ENCODE results near the gene WNK2. TPM values are rescaled to one million over a fixed set of nuclear protein-coding genes. Genes with fewer than 3 reads are reported as not detected.
"Not testable (repeated sequence)": the region's sequence is repeated elsewhere in the genome, so short reads cannot be mapped to it uniquely, and the experiment has no call there.

The WNK2 gene
- total RNA-seq, 1 experiment from 2014 or later, result 8.9 TPM

- DNase-seq (ENCODE audit: low spot score), result no peak
- in situ Hi-C loops (cut with HindIII; ENCODE audit: low sequenced_read_pairs), result no loop called here
Measured at GRCh38 chr9:93332317-93332716, 148.4 kb downstream of the WNK2 start.

DNA sequence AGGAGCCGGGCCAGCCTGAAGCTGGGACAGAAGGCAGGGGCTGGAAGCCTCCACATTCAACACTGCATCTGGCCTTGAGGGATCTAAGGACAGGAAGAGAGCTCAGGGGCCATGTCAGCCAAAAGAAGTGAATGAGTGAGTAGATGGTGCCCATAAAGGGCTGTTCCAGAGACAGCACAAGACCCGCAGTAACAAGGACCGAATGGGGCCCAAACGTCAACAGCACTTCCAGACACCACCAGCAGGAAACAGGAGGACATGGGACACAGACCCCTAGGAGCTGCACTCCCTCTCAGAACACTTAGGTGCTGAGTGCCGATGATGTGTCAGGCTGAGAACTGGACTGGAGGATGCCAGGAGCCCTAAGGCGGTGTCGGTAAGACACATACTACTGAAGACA, 152.8 kb downstream of the WNK2 start:
- DNase-seq (ENCODE audit: low spot score), result no peak
- in situ Hi-C loops (cut with HindIII; ENCODE audit: low sequenced_read_pairs), result no loop called here

DNA sequence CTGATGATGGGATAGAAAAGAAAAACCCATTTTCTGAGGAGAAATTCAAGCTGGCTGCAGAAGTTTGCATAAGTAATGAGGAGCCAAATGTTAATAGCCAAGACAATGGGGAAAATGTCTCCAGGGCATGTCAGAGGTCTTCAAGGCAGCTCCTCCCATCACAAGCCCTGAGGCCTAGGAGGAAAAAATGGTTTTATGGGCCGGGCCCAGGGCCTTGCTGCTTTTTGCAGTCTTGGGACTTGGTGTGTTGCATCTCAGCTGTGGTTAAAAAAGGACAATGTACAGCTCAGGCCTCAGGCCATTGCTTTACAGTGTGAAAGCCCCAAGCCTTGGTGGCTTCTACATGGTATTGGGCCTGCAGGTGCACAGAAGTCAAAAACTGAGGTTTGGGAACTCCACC, 154.3 kb downstream of the WNK2 start:
- in situ Hi-C loops (cut with HindIII; ENCODE audit: low sequenced_read_pairs), result not testable (repeated sequence)

DNA sequence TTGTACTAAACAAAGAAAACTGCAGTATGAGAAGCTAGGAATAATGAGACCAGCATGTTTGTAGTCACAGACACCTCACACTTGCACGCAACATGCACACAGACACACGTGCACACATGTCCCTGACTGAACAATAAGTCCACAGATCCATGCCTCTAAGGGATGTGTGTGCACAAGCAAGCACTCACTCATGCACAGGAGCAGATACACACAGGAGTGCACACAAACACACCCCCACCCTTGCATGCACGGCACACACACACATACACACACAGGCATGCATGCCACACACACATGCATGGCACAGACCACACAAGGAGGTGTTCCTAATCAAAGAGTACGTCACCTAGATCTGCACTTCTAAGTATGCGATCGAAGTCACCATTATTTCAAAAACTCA, 156.2 kb downstream of the WNK2 start:
- in situ Hi-C loops (cut with HindIII; ENCODE audit: low sequenced_read_pairs), result no loop called here
- DNase-seq (ENCODE audit: low spot score), result no peak

More for the DNA sequence above, 154.3 kb downstream of the WNK2 start:
- DNase-seq (ENCODE audit: low spot score), result not testable (repeated sequence)

DNA sequence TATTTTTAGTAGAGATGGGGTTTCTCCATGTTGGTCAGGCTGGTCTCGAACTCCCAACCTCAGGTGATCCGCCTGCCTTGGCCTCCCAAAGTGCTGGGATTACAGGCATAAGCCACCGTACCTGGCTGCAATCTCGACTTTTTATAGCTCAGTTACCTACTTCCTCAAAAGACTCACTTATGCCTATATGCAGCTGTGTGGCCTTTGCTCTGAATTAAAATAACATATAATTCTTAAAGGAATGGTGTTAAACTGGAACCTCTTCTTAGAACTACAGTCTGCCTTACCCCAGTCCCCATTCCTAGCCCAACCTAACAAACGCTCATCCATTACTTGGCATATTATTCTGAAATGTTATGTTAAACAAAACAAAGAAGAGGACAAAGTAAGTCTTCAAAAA, 157.9 kb downstream of the WNK2 start:
- in situ Hi-C loops (cut with HindIII; ENCODE audit: low sequenced_read_pairs); DNase-seq (ENCODE audit: low spot score): not testable (repeated sequence)

DNA sequence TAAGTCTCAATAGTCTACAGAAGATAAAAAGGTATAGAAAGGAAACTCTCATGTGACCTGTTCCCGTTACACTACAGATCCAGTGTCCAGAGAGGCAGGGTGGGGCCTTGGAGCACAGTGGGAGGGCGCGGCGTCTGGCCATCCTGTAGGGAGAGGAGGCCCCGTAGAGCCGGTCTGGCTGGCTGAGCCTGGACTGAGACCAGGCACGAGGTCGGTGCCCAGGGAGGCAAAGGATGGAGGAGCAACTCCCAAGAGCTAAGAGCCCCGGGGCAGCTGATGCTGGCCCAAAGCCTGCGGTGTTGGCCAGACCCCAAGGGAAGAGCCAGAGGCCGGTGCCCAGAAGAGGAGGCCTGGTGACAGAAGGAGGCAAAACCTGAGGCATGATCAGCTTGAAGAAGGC, 158.5 kb downstream of the WNK2 start:
- DNase-seq (ENCODE audit: low spot score); in situ Hi-C loops (cut with HindIII; ENCODE audit: low sequenced_read_pairs): not testable (repeated sequence)

- DNase-seq (ENCODE audit: low spot score), result no peak
- in situ Hi-C loops (cut with HindIII; ENCODE audit: low sequenced_read_pairs), result no loop called here
Measured at GRCh38 chr9:93343663-93344062, 159.7 kb downstream of the WNK2 start.

DNA sequence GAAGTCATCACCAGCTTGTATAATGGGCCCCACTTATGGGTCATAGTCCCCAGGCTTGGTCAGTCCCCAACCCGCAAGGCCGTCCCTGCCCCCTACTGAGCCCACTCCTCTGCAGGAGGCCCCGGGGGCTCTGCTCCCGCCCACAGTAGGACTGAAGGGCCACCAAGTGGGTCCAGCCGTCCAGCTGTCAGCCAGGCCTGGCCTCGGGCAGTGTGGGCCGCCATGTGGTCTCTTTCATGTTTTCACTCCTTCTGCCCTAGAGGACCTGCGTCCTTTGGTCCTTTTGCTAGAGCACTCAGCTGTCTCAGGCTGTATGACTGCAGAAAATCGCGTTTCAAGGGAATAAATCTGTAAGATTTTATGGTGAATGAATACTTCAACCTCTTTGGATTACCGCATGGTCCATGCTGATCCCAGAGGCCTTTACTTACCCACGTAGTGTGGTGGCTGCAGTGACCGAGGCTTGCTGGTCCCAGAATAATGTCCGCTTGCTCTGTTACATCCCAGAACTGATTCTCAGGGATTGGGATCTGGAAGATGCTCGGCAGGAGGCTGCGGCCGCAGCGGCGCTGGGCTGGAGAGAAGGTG, 161.8 kb downstream of the WNK2 start:
- in situ Hi-C loops (cut with HindIII; ENCODE audit: low sequenced_read_pairs), result no loop called here
- peak; percentile 58 for DNase-seq (ENCODE audit: low spot score)

- DNase-seq (ENCODE audit: low spot score), result peak; percentile 52
Measured at GRCh38 chr9:93346231-93347112, 162.5 kb downstream of the WNK2 start.

GRCh38 chr9:93347371-93347975, 163.5 kb downstream of the WNK2 start:
- DNase-seq (ENCODE audit: low spot score); in situ Hi-C loops (cut with HindIII; ENCODE audit: low sequenced_read_pairs): not testable (repeated sequence)

More at GRCh38 chr9:93346231-93347112, 162.5 kb downstream of the WNK2 start:
- in situ Hi-C loops (cut with HindIII; ENCODE audit: low sequenced_read_pairs), result no loop called here

- DNase-seq (ENCODE audit: low spot score); in situ Hi-C loops (cut with HindIII; ENCODE audit: low sequenced_read_pairs): not testable (repeated sequence)
Measured at GRCh38 chr9:93353413-93354310, 169.7 kb downstream of the WNK2 start.

DNA sequence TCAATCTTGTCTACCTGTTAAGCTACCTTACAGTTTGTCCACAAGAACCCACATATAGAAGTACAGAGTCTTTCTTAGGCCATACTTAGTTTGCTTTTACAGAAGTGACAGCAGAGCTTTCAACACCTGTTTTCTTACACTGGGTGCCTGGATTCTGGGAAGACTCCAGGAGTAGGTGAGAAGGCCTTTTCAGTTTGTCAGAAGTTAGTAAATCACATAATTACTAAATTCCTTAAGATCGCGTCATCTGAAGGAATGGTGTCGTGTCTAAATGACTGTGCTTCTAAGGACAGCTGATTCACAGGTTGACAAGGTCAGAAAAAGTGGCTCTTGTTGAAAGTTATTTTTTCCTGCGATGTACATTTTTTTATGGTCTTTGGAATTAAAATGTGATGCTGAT, 170.5 kb downstream of the WNK2 start:
- in situ Hi-C loops (cut with HindIII; ENCODE audit: low sequenced_read_pairs), result no loop called here
- no peak for DNase-seq (ENCODE audit: low spot score)

DNA sequence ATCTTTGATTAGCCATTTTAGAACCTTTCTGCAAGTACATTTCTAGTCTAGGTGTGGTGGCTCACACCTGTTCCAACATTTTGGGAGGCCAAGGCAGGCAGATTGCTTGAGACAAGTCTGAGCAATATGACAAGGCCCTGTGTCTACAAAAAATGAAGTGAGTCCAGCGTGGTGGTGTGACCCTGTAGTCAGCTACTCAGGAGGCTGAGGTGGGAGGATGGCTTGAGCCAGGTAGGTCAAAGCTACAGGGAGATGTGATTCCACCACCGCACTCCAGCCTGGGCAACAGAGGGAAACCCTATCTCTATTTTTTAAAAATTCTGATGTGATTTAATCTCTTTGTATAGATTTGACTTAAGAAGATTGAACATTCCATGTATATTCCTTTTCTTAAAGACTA, 171.9 kb downstream of the WNK2 start:
- DNase-seq (ENCODE audit: low spot score), result no peak
- in situ Hi-C loops (cut with HindIII; ENCODE audit: low sequenced_read_pairs), result no loop called here

DNA sequence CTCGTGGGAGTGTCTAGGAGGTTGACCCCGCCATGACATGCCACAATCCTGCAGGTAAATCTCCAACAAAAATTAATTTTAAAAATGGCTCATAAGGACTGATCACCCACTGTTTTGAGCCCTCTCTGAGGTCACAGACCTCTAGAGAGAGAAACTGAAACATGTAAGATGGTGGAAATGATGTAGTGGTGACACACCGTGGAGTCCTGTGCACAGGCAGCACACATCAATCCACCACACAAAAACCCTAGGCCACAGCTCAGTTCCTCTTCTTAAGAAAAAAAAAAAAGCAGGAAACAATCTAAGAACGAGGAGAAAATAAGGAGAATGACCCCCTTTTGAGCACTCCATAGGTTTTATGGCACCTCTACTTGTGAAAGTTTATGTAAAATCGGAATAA, 173.7 kb downstream of the WNK2 start:
- in situ Hi-C loops (cut with HindIII; ENCODE audit: low sequenced_read_pairs), result no loop called here
- DNase-seq (ENCODE audit: low spot score), result no peak

GRCh38 chr9:93359907-93360306, 176.0 kb downstream of the WNK2 start:
- in situ Hi-C loops (cut with HindIII; ENCODE audit: low sequenced_read_pairs); DNase-seq (ENCODE audit: low spot score): not testable (repeated sequence)

- in situ Hi-C loops (cut with HindIII; ENCODE audit: low sequenced_read_pairs), result no loop called here
- no peak for DNase-seq (ENCODE audit: low spot score)
Measured at GRCh38 chr9:93361995-93362394, 178.1 kb downstream of the WNK2 start.

DNA sequence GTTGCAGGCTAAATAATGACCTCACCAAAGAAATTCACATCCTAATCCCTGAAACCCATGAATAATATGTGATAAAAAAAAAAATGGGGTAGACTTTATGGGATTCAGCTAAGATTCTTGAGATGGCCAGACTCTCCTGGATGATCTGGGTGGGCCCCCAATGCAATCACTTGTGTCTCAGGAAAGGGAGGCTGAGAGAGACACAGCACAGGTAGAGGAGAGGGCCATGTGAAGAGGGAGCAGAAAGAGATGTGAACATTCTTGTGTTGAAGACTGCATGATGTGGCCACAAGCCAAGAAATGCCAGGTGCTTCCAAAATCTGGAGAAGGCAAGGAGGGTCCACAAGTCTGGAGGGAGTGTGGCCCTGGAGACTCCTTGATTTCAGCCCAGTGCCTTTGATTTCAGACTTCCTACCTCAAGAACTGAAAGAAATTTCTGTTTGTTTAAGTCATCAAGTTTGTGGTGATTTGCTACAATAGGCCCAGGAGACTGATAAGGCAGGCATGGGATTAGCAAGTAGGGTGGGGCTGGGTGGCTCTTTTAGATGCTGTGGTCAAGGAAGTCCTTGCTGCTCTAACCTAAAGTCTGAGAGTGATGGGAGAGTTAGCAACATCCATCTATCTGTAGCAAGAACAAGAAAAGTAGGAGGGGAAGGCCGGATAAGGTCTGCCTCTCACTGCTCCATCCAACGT, 180.9 kb downstream of the WNK2 start:
- DNase-seq (ENCODE audit: low spot score), result no peak
- in situ Hi-C loops (cut with HindIII; ENCODE audit: low sequenced_read_pairs), result no loop called here

- in situ Hi-C loops (cut with HindIII; ENCODE audit: low sequenced_read_pairs), result no loop called here
- DNase-seq (ENCODE audit: low spot score), result no peak
Measured at GRCh38 chr9:93365427-93366118, 181.6 kb downstream of the WNK2 start.

All from G401 (cell line).